ELF-1 (cell line): ENCODE data around the gene GCDH.

ENCODE experiments used
- DNase-seq: peaks from one replicate; pipeline ENCODE4 v3.0.0-alpha.2; 2016; ENCODE audit warnings: low read depth, low spot score

The GCDH gene

GRCh38 chr19:12939975-12940423 is 49.0 kb downstream of the GCDH start:
- no peak for DNase-seq

- DNase-seq: no peak
Observed at GRCh38 chr19:12940897-12941296, 49.9 kb downstream of the GCDH start.

DNA sequence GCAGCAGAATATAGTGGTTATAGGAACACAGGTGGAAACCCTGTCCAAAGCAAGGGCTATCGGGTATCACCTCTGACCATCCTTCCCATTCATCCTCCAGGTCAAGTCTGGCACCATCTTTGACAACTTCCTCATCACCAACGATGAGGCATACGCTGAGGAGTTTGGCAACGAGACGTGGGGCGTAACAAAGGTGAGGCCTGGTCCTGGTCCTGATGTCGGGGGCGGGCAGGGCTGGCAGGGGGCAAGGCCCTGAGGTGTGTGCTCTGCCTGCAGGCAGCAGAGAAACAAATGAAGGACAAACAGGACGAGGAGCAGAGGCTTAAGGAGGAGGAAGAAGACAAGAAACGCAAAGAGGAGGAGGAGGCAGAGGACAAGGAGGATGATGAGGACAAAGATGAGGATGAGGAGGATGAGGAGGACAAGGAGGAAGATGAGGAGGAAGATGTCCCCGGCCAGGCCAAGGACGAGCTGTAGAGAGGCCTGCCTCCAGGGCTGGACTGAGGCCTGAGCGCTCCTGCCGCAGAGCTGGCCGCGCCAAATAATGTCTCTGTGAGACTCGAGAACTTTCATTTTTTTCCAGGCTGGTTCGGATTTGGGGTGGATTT is 52.6 kb downstream of the GCDH start:
- DNase-seq: no peak

- no peak for DNase-seq
Observed at GRCh38 chr19:12944104-12944674, 53.2 kb downstream of the GCDH start.

DNA sequence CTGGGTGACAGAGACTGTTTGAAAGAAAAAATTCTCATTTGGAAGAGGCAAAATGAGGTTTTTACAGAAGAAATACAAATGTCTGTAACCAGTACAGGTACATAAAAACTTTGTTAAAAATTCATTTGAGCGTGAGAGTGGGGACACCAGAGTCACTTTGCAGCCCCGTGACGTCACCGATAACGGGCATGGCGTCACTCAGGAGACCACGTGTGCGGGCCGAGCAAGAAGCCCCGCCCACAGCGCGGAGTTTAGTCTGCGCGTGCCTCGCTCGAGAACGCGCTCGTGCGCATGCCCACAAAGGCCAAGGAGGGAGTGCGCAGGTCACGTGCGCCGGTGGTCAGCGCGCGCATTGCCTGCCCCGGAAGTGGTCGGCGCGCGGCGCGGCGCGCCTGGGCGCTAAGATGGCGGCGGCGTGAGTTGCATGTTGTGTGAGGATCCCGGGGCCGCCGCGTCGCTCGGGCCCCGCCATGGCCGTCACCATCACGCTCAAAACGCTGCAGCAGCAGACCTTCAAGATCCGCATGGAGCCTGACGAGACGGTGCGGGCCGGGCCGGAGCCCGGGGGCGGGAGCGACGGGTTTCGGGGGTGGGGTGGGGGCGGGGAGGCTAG is 54.6 kb downstream of the GCDH start, which contains the start of gene RAD23A:
TSS of gene RAD23A (plus strand) at position 384 of the 613 bp plus-strand sequence. CDS start at position 471, 87 bp downstream.
- peak; percentile 99 for DNase-seq

DNA sequence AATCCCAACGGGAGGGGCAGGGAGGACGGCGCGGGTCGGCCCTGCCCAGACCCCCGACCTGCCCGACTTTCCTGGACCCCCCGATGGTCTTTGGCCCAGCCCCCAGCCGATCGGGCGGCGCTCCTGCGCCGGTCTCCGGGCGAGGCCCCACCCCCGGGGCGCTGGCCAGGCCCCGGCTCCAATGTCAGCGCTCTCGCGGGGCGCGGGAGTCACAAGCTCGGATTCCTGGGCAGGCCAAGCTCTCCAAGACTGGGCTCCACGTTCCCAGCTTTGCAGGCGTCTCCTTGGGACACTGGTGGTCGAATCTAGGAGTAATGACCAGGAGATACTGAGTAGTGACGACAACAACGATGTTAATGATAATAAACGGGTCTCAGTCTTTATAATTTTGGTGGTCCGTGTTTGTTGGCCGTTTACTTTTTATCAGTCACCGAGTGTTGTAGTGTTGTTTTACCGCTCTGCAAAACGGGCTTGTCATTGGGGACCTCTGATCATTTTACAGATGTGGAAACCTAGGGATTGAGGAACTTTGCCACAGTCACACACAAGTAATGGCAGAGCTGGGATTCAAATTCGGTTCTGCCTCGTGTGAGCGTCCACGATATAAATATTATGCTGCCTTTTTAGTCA is 55.2 kb downstream of the GCDH start:
- DNase-seq: peak; percentile 93

GRCh38 chr19:12946731-12947496 is 56.0 kb downstream of the GCDH start:
- peak; percentile 32 for DNase-seq

GRCh38 chr19:12947702-12948611 is 57.0 kb downstream of the GCDH start:
- no peak for DNase-seq

- no peak for DNase-seq
Observed at GRCh38 chr19:12948612-12949362, 57.8 kb downstream of the GCDH start.
